ENCODE data around the gene TMEM139. TPM values are rescaled to one million over a fixed set of nuclear protein-coding genes. Genes with fewer than 3 reads are reported as not detected.

The TMEM139 gene
- total RNA-seq, 1 donor from 2014 or later, result 0.17 TPM

GRCh38 chr7:143329471-143330170, 44.9 kb downstream of the TMEM139 start:
- DNase-seq, result no peak

- DNase-seq, result no peak
These were observed 46.5 kb downstream of the TMEM139 start for GRCh38 chr7:143331179-143331801.

GRCh38 chr7:143334244-143334643, 49.5 kb downstream of the TMEM139 start:
- no peak for DNase-seq

DNA sequence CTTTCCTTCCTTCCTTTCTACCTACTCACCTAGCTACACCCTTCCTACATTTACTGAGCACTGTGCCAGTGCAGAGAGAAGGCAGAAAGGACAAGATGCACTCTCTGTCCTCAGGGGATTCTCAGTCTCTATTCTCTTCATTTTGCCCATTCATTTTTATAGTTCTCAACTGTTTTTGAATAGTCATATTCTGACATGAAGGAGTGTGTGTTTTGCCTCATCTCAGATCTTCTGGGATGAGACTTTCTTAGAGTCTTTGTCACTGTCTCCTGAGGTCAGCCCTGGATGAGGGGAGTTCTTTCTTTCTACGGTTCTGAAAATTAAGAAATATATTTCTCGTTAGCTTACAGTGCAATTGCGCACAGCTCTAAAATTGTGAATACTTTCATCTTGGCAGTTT, 52.5 kb downstream of the TMEM139 start:
- DNase-seq, result no peak

Other genes starting within 250 kb of the TMEM139 start
- gene OR6V1, start 232.6 kb upstream of the TMEM139 start, total RNA-seq, result not detected in 2 replicates
- not detected in 2 replicates for gene PIP, start 152.9 kb upstream of the TMEM139 start, total RNA-seq
- not detected in 2 replicates for gene TAS2R39, start 101.5 kb upstream of the TMEM139 start, total RNA-seq
- not detected in 2 replicates for gene TAS2R40, start 62.9 kb upstream of the TMEM139 start, total RNA-seq
- 110 and 112 TPM in 2 replicates for gene GSTK1, start 21.5 kb upstream of the TMEM139 start, total RNA-seq
- 12.8 and 30.2 TPM in 2 replicates for gene CASP2, start 3.4 kb downstream of the TMEM139 start, total RNA-seq
- not detected in 2 replicates for gene CLCN1, start 31.2 kb downstream of the TMEM139 start, total RNA-seq
- 0.23 and 0.51 TPM in 2 replicates for gene FAM131B, start 77.8 kb downstream of the TMEM139 start, total RNA-seq
- gene ZYX, start 96.4 kb downstream of the TMEM139 start, total RNA-seq, result 26.2 and 57.2 TPM in 2 replicates
- 0.09 TPM in 1 of 2 replicates, not detected in the other for gene EPHA1, start 123.9 kb downstream of the TMEM139 start, total RNA-seq
- gene TAS2R60, start 158.5 kb downstream of the TMEM139 start, total RNA-seq, result not detected in 2 replicates
- gene TAS2R41, start 192.9 kb downstream of the TMEM139 start, total RNA-seq, result not detected in 2 replicates

Data from dermis blood vessel endothelial cell (primary cell).